Measurements from ENCODE around the gene CHMP2B. TPM values are rescaled to one million over a fixed set of nuclear protein-coding genes. Genes with fewer than 3 reads are reported as not detected.

CHMP2B gene
- total and polyA plus RNA-seq, 2 experiments from 2014 or later = 45.1 to 130 TPM

DNA sequence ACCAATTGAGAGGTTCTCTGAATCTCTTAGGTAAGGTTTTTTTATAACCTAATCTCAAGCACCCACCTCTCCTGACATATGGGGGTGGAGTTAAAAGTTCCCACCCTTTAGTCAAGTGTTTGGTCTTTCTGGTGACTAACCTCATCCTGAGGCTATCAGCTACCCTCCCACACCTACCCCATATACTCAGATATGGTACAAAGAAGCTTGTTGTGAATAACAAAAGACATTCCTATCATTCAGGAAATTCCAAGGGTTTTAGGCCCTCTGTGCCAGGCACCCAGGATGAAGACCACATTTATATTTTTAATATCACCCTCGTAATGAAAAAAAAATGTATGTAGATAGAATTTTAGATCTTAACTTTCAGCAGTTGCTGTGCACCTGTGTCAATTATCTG is 9.0 kb downstream of the CHMP2B start (continued):
- no peak for TF ChIP-seq EZH2 (IDR thresholded peaks at IDR 0.05; ENCODE audit: low read depth, unreplicated experiment)

DNA sequence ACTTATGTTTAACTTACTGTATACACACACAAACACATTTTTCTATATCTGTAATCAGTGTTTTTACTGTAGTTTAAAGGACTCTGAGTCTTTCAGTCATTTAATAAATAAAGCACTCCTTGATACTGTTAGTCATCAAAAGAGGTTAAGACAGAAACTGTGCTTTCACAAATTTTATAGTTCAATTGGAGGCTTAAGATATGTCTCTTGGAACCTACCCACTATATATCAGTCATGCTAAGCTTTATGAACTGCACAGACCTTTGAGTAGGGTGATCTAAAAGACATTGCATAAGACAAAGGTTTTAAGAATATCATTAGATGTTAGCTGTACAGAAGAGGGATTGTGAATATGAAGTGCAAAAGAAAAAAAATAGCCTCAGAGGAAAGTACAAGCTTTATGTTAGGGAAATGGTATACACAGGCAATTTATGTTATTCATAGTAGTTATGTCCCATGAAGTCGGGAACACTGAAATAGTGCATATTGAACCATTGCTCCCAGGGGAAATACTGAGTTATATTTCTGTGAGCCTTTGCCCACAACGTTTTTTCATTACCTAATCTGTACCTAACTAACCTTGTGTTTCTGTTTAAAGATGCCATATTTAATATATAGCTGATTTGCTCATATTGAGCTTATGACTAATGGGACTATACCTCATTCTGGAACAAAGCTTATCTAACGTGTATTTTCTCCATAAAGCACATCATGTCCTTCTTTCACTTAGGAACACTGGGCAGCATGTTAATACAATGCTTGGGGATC is 19.7 kb downstream of the CHMP2B start:
- no peak for TF ChIP-seq NANOG (IDR thresholded peaks at IDR 0.05; ENCODE audit: borderline replicate concordance)
- no peak for TF ChIP-seq POLR2AphosphoS5 (IDR thresholded peaks at IDR 0.05; ENCODE audit: low read depth)
- TF ChIP-seq, protein P1, sequence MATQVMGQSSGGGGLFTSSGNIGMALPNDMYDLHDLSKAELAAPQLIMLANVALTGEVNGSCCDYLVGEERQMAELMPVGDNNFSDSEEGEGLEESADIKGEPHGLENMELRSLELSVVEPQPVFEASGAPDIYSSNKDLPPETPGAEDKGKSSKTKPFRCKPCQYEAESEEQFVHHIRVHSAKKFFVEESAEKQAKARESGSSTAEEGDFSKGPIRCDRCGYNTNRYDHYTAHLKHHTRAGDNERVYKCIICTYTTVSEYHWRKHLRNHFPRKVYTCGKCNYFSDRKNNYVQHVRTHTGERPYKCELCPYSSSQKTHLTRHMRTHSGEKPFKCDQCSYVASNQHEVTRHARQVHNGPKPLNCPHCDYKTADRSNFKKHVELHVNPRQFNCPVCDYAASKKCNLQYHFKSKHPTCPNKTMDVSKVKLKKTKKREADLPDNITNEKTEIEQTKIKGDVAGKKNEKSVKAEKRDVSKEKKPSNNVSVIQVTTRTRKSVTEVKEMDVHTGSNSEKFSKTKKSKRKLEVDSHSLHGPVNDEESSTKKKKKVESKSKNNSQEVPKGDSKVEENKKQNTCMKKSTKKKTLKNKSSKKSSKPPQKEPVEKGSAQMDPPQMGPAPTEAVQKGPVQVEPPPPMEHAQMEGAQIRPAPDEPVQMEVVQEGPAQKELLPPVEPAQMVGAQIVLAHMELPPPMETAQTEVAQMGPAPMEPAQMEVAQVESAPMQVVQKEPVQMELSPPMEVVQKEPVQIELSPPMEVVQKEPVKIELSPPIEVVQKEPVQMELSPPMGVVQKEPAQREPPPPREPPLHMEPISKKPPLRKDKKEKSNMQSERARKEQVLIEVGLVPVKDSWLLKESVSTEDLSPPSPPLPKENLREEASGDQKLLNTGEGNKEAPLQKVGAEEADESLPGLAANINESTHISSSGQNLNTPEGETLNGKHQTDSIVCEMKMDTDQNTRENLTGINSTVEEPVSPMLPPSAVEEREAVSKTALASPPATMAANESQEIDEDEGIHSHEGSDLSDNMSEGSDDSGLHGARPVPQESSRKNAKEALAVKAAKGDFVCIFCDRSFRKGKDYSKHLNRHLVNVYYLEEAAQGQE (IDR thresholded peaks at IDR 0.05; ENCODE audit: unreplicated experiment) = no peak
- no peak for TF ChIP-seq CREB1 (CRISPR knock-in tag; IDR thresholded peaks at IDR 0.05; ENCODE audit: low read depth)
- TF ChIP-seq, protein P2, sequence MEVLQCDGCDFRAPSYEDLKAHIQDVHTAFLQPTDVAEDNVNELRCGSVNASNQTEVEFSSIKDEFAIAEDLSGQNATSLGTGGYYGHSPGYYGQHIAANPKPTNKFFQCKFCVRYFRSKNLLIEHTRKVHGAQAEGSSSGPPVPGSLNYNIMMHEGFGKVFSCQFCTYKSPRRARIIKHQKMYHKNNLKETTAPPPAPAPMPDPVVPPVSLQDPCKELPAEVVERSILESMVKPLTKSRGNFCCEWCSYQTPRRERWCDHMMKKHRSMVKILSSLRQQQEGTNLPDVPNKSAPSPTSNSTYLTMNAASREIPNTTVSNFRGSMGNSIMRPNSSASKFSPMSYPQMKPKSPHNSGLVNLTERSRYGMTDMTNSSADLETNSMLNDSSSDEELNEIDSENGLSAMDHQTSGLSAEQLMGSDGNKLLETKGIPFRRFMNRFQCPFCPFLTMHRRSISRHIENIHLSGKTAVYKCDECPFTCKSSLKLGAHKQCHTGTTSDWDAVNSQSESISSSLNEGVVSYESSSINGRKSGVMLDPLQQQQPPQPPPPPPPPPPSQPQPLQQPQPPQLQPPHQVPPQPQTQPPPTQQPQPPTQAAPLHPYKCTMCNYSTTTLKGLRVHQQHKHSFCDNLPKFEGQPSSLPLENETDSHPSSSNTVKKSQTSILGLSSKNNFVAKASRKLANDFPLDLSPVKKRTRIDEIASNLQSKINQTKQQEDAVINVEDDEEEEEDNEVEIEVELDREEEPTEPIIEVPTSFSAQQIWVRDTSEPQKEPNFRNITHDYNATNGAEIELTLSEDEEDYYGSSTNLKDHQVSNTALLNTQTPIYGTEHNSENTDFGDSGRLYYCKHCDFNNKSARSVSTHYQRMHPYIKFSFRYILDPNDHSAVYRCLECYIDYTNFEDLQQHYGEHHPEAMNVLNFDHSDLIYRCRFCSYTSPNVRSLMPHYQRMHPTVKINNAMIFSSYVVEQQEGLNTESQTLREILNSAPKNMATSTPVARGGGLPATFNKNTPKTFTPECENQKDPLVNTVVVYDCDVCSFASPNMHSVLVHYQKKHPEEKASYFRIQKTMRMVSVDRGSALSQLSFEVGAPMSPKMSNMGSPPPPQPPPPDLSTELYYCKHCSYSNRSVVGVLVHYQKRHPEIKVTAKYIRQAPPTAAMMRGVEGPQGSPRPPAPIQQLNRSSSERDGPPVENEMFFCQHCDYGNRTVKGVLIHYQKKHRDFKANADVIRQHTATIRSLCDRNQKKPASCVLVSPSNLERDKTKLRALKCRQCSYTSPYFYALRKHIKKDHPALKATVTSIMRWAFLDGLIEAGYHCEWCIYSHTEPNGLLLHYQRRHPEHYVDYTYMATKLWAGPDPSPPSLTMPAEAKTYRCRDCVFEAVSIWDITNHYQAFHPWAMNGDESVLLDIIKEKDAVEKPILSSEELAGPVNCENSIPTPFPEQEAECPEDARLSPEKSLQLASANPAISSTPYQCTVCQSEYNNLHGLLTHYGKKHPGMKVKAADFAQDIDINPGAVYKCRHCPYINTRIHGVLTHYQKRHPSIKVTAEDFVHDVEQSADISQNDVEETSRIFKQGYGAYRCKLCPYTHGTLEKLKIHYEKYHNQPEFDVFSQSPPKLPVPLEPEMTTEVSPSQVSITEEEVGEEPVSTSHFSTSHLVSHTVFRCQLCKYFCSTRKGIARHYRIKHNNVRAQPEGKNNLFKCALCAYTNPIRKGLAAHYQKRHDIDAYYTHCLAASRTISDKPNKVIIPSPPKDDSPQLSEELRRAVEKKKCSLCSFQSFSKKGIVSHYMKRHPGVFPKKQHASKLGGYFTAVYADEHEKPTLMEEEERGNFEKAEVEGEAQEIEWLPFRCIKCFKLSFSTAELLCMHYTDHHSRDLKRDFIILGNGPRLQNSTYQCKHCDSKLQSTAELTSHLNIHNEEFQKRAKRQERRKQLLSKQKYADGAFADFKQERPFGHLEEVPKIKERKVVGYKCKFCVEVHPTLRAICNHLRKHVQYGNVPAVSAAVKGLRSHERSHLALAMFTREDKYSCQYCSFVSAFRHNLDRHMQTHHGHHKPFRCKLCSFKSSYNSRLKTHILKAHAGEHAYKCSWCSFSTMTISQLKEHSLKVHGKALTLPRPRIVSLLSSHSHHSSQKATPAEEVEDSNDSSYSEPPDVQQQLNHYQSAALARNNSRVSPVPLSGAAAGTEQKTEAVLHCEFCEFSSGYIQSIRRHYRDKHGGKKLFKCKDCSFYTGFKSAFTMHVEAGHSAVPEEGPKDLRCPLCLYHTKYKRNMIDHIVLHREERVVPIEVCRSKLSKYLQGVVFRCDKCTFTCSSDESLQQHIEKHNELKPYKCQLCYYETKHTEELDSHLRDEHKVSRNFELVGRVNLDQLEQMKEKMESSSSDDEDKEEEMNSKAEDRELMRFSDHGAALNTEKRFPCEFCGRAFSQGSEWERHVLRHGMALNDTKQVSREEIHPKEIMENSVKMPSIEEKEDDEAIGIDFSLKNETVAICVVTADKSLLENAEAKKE (CRISPR knock-in tag; IDR thresholded peaks at IDR 0.05) = no peak
- H3K27ac ChIP-seq (ENCODE audit: low read depth) = no peak overlapping the region
- no peaks in the 10 kb centered on the region for H3F3A ChIP-seq (replicated peaks; ENCODE audit: low read depth)
- H3K79me2 ChIP-seq (replicated peaks; ENCODE audit: insufficient read depth) = peaks cover 27% of the 10 kb centered on the region
- H3K36me3 Mint-ChIP-seq (ENCODE audit: low read depth) = peaks cover 18% of the 10 kb centered on the region; the same call in 2 of the 3 replicates
- H3K4me3 Mint-ChIP-seq = no peak overlapping the region
- no peak for ATAC-seq
- H3K9me3 Mint-ChIP-seq = no peaks in the 10 kb centered on the region
- H3K27me3 ChIP-seq (ENCODE audit: insufficient read depth) = no peaks in the 10 kb centered on the region
- H3K4me1 Mint-ChIP-seq = no peaks in the 10 kb centered on the region
- H3K9me2 ChIP-seq (ENCODE audit: insufficient read depth) = no peaks in the 10 kb centered on the region
- no peak overlapping the region for H2AFZ ChIP-seq
- DNase-seq (ENCODE audit: low spot score) = no peak
- no peak overlapping the region for H3K4me2 ChIP-seq
- 0 out of 2 replicates have a peak, but pooled peaks cover 2% of the 10 kb centered on the region for H4K20me1 ChIP-seq (replicated peaks; ENCODE audit: insufficient read depth)
- no peaks in the 10 kb centered on the region; the same call in 1 of the 2 replicates for H3K36me3 ChIP-seq (ENCODE audit: insufficient read depth)
- H3K27me3 Mint-ChIP-seq (ENCODE audit: insufficient read depth, low read depth, poor library complexity) = peaks cover 3% of the 10 kb centered on the region
- H3K4me3 ChIP-seq = no peak overlapping the region
- H3K27ac Mint-ChIP-seq = no peak overlapping the region
- no peaks in the 10 kb centered on the region for H3K4me1 ChIP-seq (ENCODE audit: insufficient read depth)
